Cardiac muscle cell (in vitro differentiated cells and primary cell): ENCODE results near the gene RPL19. TPM values are rescaled to one million over a fixed set of nuclear protein-coding genes. Genes with fewer than 3 reads are reported as not detected.

Experiments used
- DNase-seq, 2 donors: peaks; one replicate each; pipeline versions ENCODE4 v3.0.0 to v3.0.0-alpha.2; 2010 to 2017; ENCODE audit warnings: low read depth in 1 of 2, low spot score in 1 of 2
- H3K27ac ChIP-seq: fragments of 200-600 bp; sonication (generic); 2 replicates; pipeline ENCODE4 v1.5.1; 2016
- H3K27me3 ChIP-seq: fragments of 200-600 bp; sonication (generic); 2 replicates; pipeline ENCODE4 v1.6.0; 2016; ENCODE audit warnings: control low read depth
- H3K36me3 ChIP-seq: fragments of 200-600 bp; sonication (generic); 2 replicates; pipeline ENCODE4 v1.5.1; 2016; ENCODE audit warnings: control low read depth
- H3K4me1 ChIP-seq: fragments of 200-600 bp; sonication (generic); 2 replicates; pipeline ENCODE4 v1.8.1; 2017; ENCODE audit warnings: low read depth, mild to moderate bottlenecking, mixed run types
- H3K4me3 ChIP-seq: fragments of 200-600 bp; sonication (generic); 2 replicates; pipeline ENCODE4 v1.5.1; 2016; ENCODE audit warnings: mild to moderate bottlenecking
- H3K9me3 ChIP-seq: fragments of 200-600 bp; sonication (generic); 2 replicates; pipeline ENCODE4 v1.5.1; 2017; ENCODE audit warnings: low read depth, mild to moderate bottlenecking, control low read depth
- CTCF ChIP-seq: IDR thresholded peaks from 2 replicates; pipeline ENCODE4 v1.5.1; 2012; ENCODE audit warnings: low read depth, mild to moderate bottlenecking, low read length
- polyA plus RNA-seq: library from polyadenylated mRNA; unstranded; fragments of >200 nt; fragmentation: Nextera tagmentation; extraction: Ambion mirVana; gene quantifications from 2 replicates; pipeline ENCODE4 v1.2.1, GENCODE V29; 2016
- total RNA-seq: library from RNA; depleted of rRNA; stranded (reverse); fragments of >200 nt; gene quantifications from 2 replicates; pipeline ENCODE4 v1.2.3, GENCODE V29; 2016

The RPL19 gene
- total and polyA plus RNA-seq, 2 experiments from 2014 or later: 761 to 3,028 TPM

GRCh38 chr17:39191750-39192510, 8.2 kb upstream of the RPL19 start:
- no peak for DNase-seq
- Histone ChIP-seq H3K36me3 (peaks cover 26% of the 10 kb centered on the region), H3K27me3 (no peaks in the 10 kb centered on the region), H3K4me1 (peaks cover 32% of the 10 kb centered on the region), H3K4me3 (no peak overlapping the region), H3K27ac (no peak overlapping the region), H3K9me3 (no peaks in the 10 kb centered on the region)
- TF ChIP-seq CTCF: no peak

GRCh38 chr17:39192901-39193300, 7.2 kb upstream of the RPL19 start:
- H3K27me3 ChIP-seq: no peaks in the 10 kb centered on the region
- H3K9me3 ChIP-seq: no peaks in the 10 kb centered on the region
- no peak overlapping the region for H3K4me3 ChIP-seq
- no peak for DNase-seq
- no peak for TF ChIP-seq CTCF
- H3K4me1 ChIP-seq: peaks cover 32% of the 10 kb centered on the region
- peaks cover 16% of the 10 kb centered on the region for H3K36me3 ChIP-seq
- no peak overlapping the region for H3K27ac ChIP-seq

GRCh38 chr17:39193346-39193745, 6.7 kb upstream of the RPL19 start:
- no peak for TF ChIP-seq CTCF
- peaks cover 32% of the 10 kb centered on the region for H3K4me1 ChIP-seq
- peak overlapping the region; percentile 53 for H3K27ac ChIP-seq
- no peaks in the 10 kb centered on the region for H3K27me3 ChIP-seq
- DNase-seq: no peak
- H3K9me3 ChIP-seq: no peaks in the 10 kb centered on the region
- peaks cover 11% of the 10 kb centered on the region for H3K36me3 ChIP-seq
- no peak overlapping the region for H3K4me3 ChIP-seq

GRCh38 chr17:39194089-39194984, 5.7 kb upstream of the RPL19 start:
- Histone ChIP-seq H3K27ac (peak overlapping the region; percentile 78), H3K27me3 (no peaks in the 10 kb centered on the region), H3K4me3 (peak overlapping the region; percentile 2), H3K4me1 (peaks cover 32% of the 10 kb centered on the region), H3K36me3 (peaks cover 11% of the 10 kb centered on the region), H3K9me3 (no peaks in the 10 kb centered on the region)
- DNase-seq: peak; percentile 62 to 84
- peak; percentile 49 for TF ChIP-seq CTCF

GRCh38 chr17:39194985-39195524, 5.0 kb upstream of the RPL19 start:
- TF ChIP-seq CTCF: no peak
- peak overlapping the region; percentile 2 for H3K4me3 ChIP-seq
- H3K36me3 ChIP-seq: peaks cover 11% of the 10 kb centered on the region
- H3K27me3 ChIP-seq: no peaks in the 10 kb centered on the region
- H3K4me1 ChIP-seq: peaks cover 32% of the 10 kb centered on the region
- peak overlapping the region; percentile 78 for H3K27ac ChIP-seq
- DNase-seq: no peak
- no peaks in the 10 kb centered on the region for H3K9me3 ChIP-seq
